CD1c-positive myeloid dendritic cell (primary cell): ENCODE measurements around the gene RELT.

ENCODE experiments used
- DNase-seq: peaks from one replicate; pipeline ENCODE4 v3.0.0-alpha.2; 2016; ENCODE audit errors: extremely low spot score

RELT gene

GRCh38 chr11:73404048-73404447 lies 27.8 kb downstream of the RELT start:
- DNase-seq = peak; percentile 84

- no peak for DNase-seq
These were observed 28.4 kb downstream of the RELT start for GRCh38 chr11:73404506-73405145.

- no peak for DNase-seq
These were observed 28.9 kb downstream of the RELT start for GRCh38 chr11:73405146-73405510.

GRCh38 chr11:73406131-73406530 lies 29.9 kb downstream of the RELT start:
- DNase-seq = no peak

- DNase-seq = no peak
These were observed 30.4 kb downstream of the RELT start for GRCh38 chr11:73406619-73407018.

GRCh38 chr11:73409431-73409830 lies 33.2 kb downstream of the RELT start:
- DNase-seq = no peak

- DNase-seq = no peak
These were observed 34.4 kb downstream of the RELT start for GRCh38 chr11:73410627-73411026.

GRCh38 chr11:73411031-73411430 lies 34.8 kb downstream of the RELT start:
- DNase-seq = no peak

GRCh38 chr11:73412308-73412707 lies 36.1 kb downstream of the RELT start:
- DNase-seq = no peak

GRCh38 chr11:73413256-73413655 lies 37.1 kb downstream of the RELT start:
- peak; percentile 65 for DNase-seq

- DNase-seq = peak; percentile 58
These were observed 38.9 kb downstream of the RELT start for GRCh38 chr11:73414977-73415651.

- DNase-seq = no peak
These were observed 39.8 kb downstream of the RELT start for GRCh38 chr11:73415854-73416615.

GRCh38 chr11:73416786-73417185 lies 40.6 kb downstream of the RELT start:
- DNase-seq = no peak

- DNase-seq = no peak
These were observed 43.9 kb downstream of the RELT start for GRCh38 chr11:73420136-73420535.

GRCh38 chr11:73422886-73423285 lies 46.7 kb downstream of the RELT start:
- DNase-seq = no peak

- DNase-seq = no peak
These were observed 47.3 kb downstream of the RELT start for GRCh38 chr11:73423506-73423905.

GRCh38 chr11:73425108-73425507 lies 48.9 kb downstream of the RELT start:
- DNase-seq = peak; percentile 92

GRCh38 chr11:73426219-73426850 lies 50.1 kb downstream of the RELT start:
- DNase-seq = no peak

- no peak for DNase-seq
These were observed 52.0 kb downstream of the RELT start for GRCh38 chr11:73428227-73428626.

GRCh38 chr11:73428699-73429098 lies 52.5 kb downstream of the RELT start:
- DNase-seq = no peak

- DNase-seq = no peak
These were observed 53.0 kb downstream of the RELT start for GRCh38 chr11:73429121-73429750.

- DNase-seq = no peak
These were observed 54.1 kb downstream of the RELT start for GRCh38 chr11:73430326-73430725.
